ENCODE results near the gene RBM39. TPM values are rescaled to one million over a fixed set of nuclear protein-coding genes. Genes with fewer than 3 reads are reported as not detected.

Gene RBM39
- total RNA-seq, 1 donor from 2014 or later, result 208 TPM

GRCh38 chr20:35776513-35777101, 34.5 kb upstream of the RBM39 start:
- no peak for TF ChIP-seq EZH2 (IDR thresholded peaks at IDR 0.05; ENCODE audit: insufficient read depth, low read length)
- no peak for TF ChIP-seq CTCF (IDR thresholded peaks at IDR 0.05; ENCODE audit: insufficient read depth, low read depth, low read length)
- Histone ChIP-seq H3K4me1 (ENCODE audit: insufficient read depth, low read length) (peaks cover 11% of the 10 kb centered on the region), H3K4me2 (ENCODE audit: low read length) (no peak overlapping the region), H3K27ac (ENCODE audit: low read depth, low read length) (no peak overlapping the region), H4K20me1 (ENCODE audit: insufficient read depth, low read length) (peaks cover 38% of the 10 kb centered on the region), H2AFZ (ENCODE audit: low read depth, low read length) (no peak overlapping the region), H3K27me3 (ENCODE audit: insufficient read depth, low read length) (no peaks in the 10 kb centered on the region), H3K36me3 (ENCODE audit: insufficient read depth, low read length) (peaks cover 3% of the 10 kb centered on the region), H3K4me3 (ENCODE audit: insufficient read depth, low read depth, low read length) (no peak overlapping the region), H3K9me3 (ENCODE audit: insufficient read depth, low read depth, low read length) (no peaks in the 10 kb centered on the region), H3K79me2 (ENCODE audit: insufficient read depth, low read length) (peaks cover 84% of the 10 kb centered on the region), H3K9ac (ENCODE audit: low read length) (no peak overlapping the region)
- Mint-ChIP-seq H3K4me3 (ENCODE audit: unreplicated experiment) (no peak overlapping the region), H3K9me3 (ENCODE audit: unreplicated experiment) (no peaks in the 10 kb centered on the region), H3K27ac (ENCODE audit: unreplicated experiment) (peak overlapping the region; percentile 20), H3K4me1 (ENCODE audit: low read depth, unreplicated experiment) (peaks cover 13% of the 10 kb centered on the region), H3K27me3 (ENCODE audit: low read depth, unreplicated experiment) (no peaks in the 10 kb centered on the region), H3K36me3 (ENCODE audit: low read depth, unreplicated experiment) (peaks cover 2% of the 10 kb centered on the region)
- FAIRE-seq, result no peak
- peak; percentile 33 for DNase-seq (ENCODE audit: low read depth)

GRCh38 chr20:35774391-35774790, 32.3 kb upstream of the RBM39 start:
- Histone ChIP-seq H3K4me1 (ENCODE audit: insufficient read depth, low read length) (peaks cover 13% of the 10 kb centered on the region), H3K9ac (ENCODE audit: low read length) (no peak overlapping the region), H2AFZ (ENCODE audit: low read depth, low read length) (no peak overlapping the region), H3K4me2 (ENCODE audit: low read length) (no peak overlapping the region), H3K9me3 (ENCODE audit: insufficient read depth, low read depth, low read length) (no peaks in the 10 kb centered on the region), H3K27ac (ENCODE audit: low read depth, low read length) (no peak overlapping the region), H4K20me1 (ENCODE audit: insufficient read depth, low read length) (peaks cover 33% of the 10 kb centered on the region), H3K79me2 (ENCODE audit: insufficient read depth, low read length) (peaks cover 70% of the 10 kb centered on the region), H3K4me3 (ENCODE audit: insufficient read depth, low read depth, low read length) (no peak overlapping the region), H3K36me3 (ENCODE audit: insufficient read depth, low read length) (peaks cover 3% of the 10 kb centered on the region), H3K27me3 (ENCODE audit: insufficient read depth, low read length) (no peaks in the 10 kb centered on the region)
- H3K27me3 Mint-ChIP-seq (ENCODE audit: low read depth, unreplicated experiment), result no peaks in the 10 kb centered on the region
- H3K4me3 Mint-ChIP-seq (ENCODE audit: unreplicated experiment), result no peak overlapping the region
- no peak overlapping the region for H3K27ac Mint-ChIP-seq (ENCODE audit: unreplicated experiment)
- peaks cover 2% of the 10 kb centered on the region for H3K36me3 Mint-ChIP-seq (ENCODE audit: low read depth, unreplicated experiment)
- H3K4me1 Mint-ChIP-seq (ENCODE audit: low read depth, unreplicated experiment), result peaks cover 15% of the 10 kb centered on the region
- no peaks in the 10 kb centered on the region for H3K9me3 Mint-ChIP-seq (ENCODE audit: unreplicated experiment)
- DNase-seq (ENCODE audit: low read depth) (no peak), FAIRE-seq (no peak)
- TF ChIP-seq CTCF (IDR thresholded peaks at IDR 0.05; ENCODE audit: insufficient read depth, low read depth, low read length), result no peak
- TF ChIP-seq EZH2 (IDR thresholded peaks at IDR 0.05; ENCODE audit: insufficient read depth, low read length), result no peak

GRCh38 chr20:35773154-35773751, 31.2 kb upstream of the RBM39 start:
- H4K20me1 ChIP-seq (ENCODE audit: insufficient read depth, low read length), result peaks cover 33% of the 10 kb centered on the region

More at GRCh38 chr20:35773154-35773751, 31.2 kb upstream of the RBM39 start:
- Histone ChIP-seq H3K4me1 (ENCODE audit: insufficient read depth, low read length) (peaks cover 21% of the 10 kb centered on the region), H3K27ac (ENCODE audit: low read depth, low read length) (peak overlapping the region; percentile 80), H3K27me3 (ENCODE audit: insufficient read depth, low read length) (no peaks in the 10 kb centered on the region), H3K9ac (ENCODE audit: low read length) (peak overlapping the region; percentile 88), H3K4me2 (ENCODE audit: low read length) (peak overlapping the region; percentile 98), H2AFZ (ENCODE audit: low read depth, low read length) (no peak overlapping the region), H3K4me3 (ENCODE audit: insufficient read depth, low read depth, low read length) (peak overlapping the region; percentile 72), H3K36me3 (ENCODE audit: insufficient read depth, low read length) (peaks cover 3% of the 10 kb centered on the region), H3K79me2 (ENCODE audit: insufficient read depth, low read length) (peaks cover 59% of the 10 kb centered on the region), H3K9me3 (ENCODE audit: insufficient read depth, low read depth, low read length) (no peaks in the 10 kb centered on the region)
- H3K27me3 Mint-ChIP-seq (ENCODE audit: low read depth, unreplicated experiment), result no peaks in the 10 kb centered on the region
- peak overlapping the region; percentile 97 for H3K27ac Mint-ChIP-seq (ENCODE audit: unreplicated experiment)
- no peak for FAIRE-seq
- peaks cover 25% of the 10 kb centered on the region for H3K4me1 Mint-ChIP-seq (ENCODE audit: low read depth, unreplicated experiment)
- DNase-seq (ENCODE audit: low read depth), result peak; percentile 33
- TF ChIP-seq EZH2 (IDR thresholded peaks at IDR 0.05; ENCODE audit: insufficient read depth, low read length), result no peak
- TF ChIP-seq CTCF (IDR thresholded peaks at IDR 0.05; ENCODE audit: insufficient read depth, low read depth, low read length), result no peak
- no peaks in the 10 kb centered on the region for H3K9me3 Mint-ChIP-seq (ENCODE audit: unreplicated experiment)
- peaks cover 2% of the 10 kb centered on the region for H3K36me3 Mint-ChIP-seq (ENCODE audit: low read depth, unreplicated experiment)
- peak overlapping the region; percentile 93 for H3K4me3 Mint-ChIP-seq (ENCODE audit: unreplicated experiment)
